GM13976 (cell line): Measurements from ENCODE around the gene IFT43.

ENCODE experiments used
- DNase-seq: peaks from one replicate; pipeline ENCODE4 v3.0.0; 2012; ENCODE audit warnings: low spot score
- CTCF ChIP-seq: IDR thresholded peaks from 2 replicates; pipeline ENCODE4 v1.5.1; 2012; ENCODE audit warnings: borderline replicate concordance, mild to moderate bottlenecking; ENCODE audit not compliant: insufficient read depth; ENCODE audit errors: extremely low read depth, missing control alignments, control extremely low read depth
- in situ Hi-C: fragments of 300-500 bp; cut with MboI; formaldehyde crosslinking; loops from one replicate; pipeline ENCODE4 v1.12.0; 2022; ENCODE audit warnings: low sequenced_read_pairs, mixed read lengths, inconsistent platforms; ENCODE audit not compliant: unreplicated experiment

IFT43 gene

GRCh38 chr14:76050797-76051392 lies 65.3 kb downstream of the IFT43 start:
- TF ChIP-seq CTCF, result peak; percentile 76
- peak; percentile 55 for DNase-seq
- in situ Hi-C loops, result loop anchor here (10.0 to 25.0 kb wide), 2 partner anchors 304 to 586 kb away; no protein-coding TSS in a partner anchor

- no peak for DNase-seq
- in situ Hi-C loops, result loop anchor here (10.0 to 25.0 kb wide), 2 partner anchors 303 to 585 kb away; no protein-coding TSS in a partner anchor
- TF ChIP-seq CTCF, result no peak
These were observed 66.3 kb downstream of the IFT43 start for GRCh38 chr14:76051717-76052465.

GRCh38 chr14:76053572-76054355 lies 68.2 kb downstream of the IFT43 start:
- in situ Hi-C loops, result loop anchor here (10.0 to 25.0 kb wide), 2 partner anchors 301 to 584 kb away; no protein-coding TSS in a partner anchor
- DNase-seq, result no peak
- TF ChIP-seq CTCF, result no peak

GRCh38 chr14:76055330-76055729 lies 69.8 kb downstream of the IFT43 start:
- DNase-seq, result peak; percentile 28
- in situ Hi-C loops, result loop anchor here (10.0 to 25.0 kb wide), 2 partner anchors 299 to 582 kb away; no protein-coding TSS in a partner anchor
- no peak for TF ChIP-seq CTCF

GRCh38 chr14:76056128-76056527 lies 70.6 kb downstream of the IFT43 start:
- in situ Hi-C loops, result loop anchor here (10.0 to 25.0 kb wide), 2 partner anchors 299 to 581 kb away; no protein-coding TSS in a partner anchor
- no peak for DNase-seq
- TF ChIP-seq CTCF, result peak; percentile 1

- DNase-seq, result no peak
- in situ Hi-C loops, result loop anchor here (10.0 to 25.0 kb wide), 2 partner anchors 297 to 579 kb away; no protein-coding TSS in a partner anchor
- TF ChIP-seq CTCF, result no peak
These were observed 72.4 kb downstream of the IFT43 start for GRCh38 chr14:76057914-76058313.
